HEK293 (cell line): ENCODE data around the gene FMNL3.

ENCODE experiments used
- CTCF ChIA-PET: fragments of 350-600 bp; formaldehyde crosslinking; extraction: SDS; loops from one replicate; lab custom pipeline; 2021; ENCODE audit warnings: antibody characterized with exemption; lab: Yijun Ruan, JAX
- POLR2A ChIA-PET: fragments of 300-600 bp; formaldehyde crosslinking; extraction: SDS; loops from one replicate; lab custom pipeline; 2020; ENCODE audit warnings: antibody characterized with exemption, inconsistent platforms; lab: Yijun Ruan, JAX
- H3K27ac ChIP-seq: fragments of 200-500 bp; sonication (Bioruptor generic); 2 replicates; pipeline ENCODE4 v1.5.1; 2014; ENCODE audit warnings: low read depth, low read length, control low read depth, inconsistent platforms; ENCODE audit errors: extremely low read depth
- H3K36me3 ChIP-seq, 2 experiments: fragments of 200-500 bp in 1 of 2; sonication (Bioruptor generic) in 1 of 2; 1 replicate in 1 of 2; 2 replicates in 1 of 2; pipeline ENCODE4 v1.5.1; 2014 to 2017; ENCODE audit warnings: inconsistent platforms in 2 of 2, low read length in 2 of 2; ENCODE audit not compliant: control insufficient read depth in 2 of 2, insufficient read depth in 1 of 2
- H3K4me1 ChIP-seq: fragments of 200-500 bp; sonication (Bioruptor generic); 2 replicates; pipeline ENCODE4 v1.5.1; 2014; ENCODE audit warnings: mild to moderate bottlenecking, low read length, inconsistent platforms; ENCODE audit not compliant: control insufficient read depth, insufficient read depth
- H3K4me3 ChIP-seq: 2 replicates; pipeline ENCODE4 v1.5.1; 2011; ENCODE audit warnings: low read depth, mild to moderate bottlenecking, control low read depth, low read length, moderate library complexity
- H3K9me3 ChIP-seq: fragments of 200-500 bp; sonication (Bioruptor generic); 2 replicates; pipeline ENCODE4 v1.5.1; 2014; ENCODE audit warnings: low read depth, low read length, inconsistent platforms; ENCODE audit not compliant: control insufficient read depth, insufficient read depth
- BCL11B ChIP-seq: fragments of 450-650 bp; formaldehyde crosslinking; IDR thresholded peaks from 2 replicates; pipeline ENCODE4 v1.5.1; 2016; ENCODE audit warnings: low read depth, missing biosample characterization, missing genetic modification characterization
- REPIN1 ChIP-seq: fragments of 450-650 bp; formaldehyde crosslinking; IDR thresholded peaks from 2 replicates; pipeline ENCODE4 v1.5.1; 2017; ENCODE audit warnings: missing biosample characterization, missing genetic modification characterization, low read depth
- ZBTB17 ChIP-seq: fragments of 450-650 bp; formaldehyde crosslinking; IDR thresholded peaks from 2 replicates; pipeline ENCODE4 v1.5.1; 2016; ENCODE audit warnings: missing biosample characterization, missing genetic modification characterization
- ZBTB44 ChIP-seq: fragments of 450-650 bp; IDR thresholded peaks from 2 replicates; pipeline ENCODE4 v1.5.1; 2018; ENCODE audit warnings: missing biosample characterization, mild to moderate bottlenecking, missing genetic modification characterization
- ZNF148 ChIP-seq: fragments of 450-650 bp; formaldehyde crosslinking; IDR thresholded peaks from 2 replicates; pipeline ENCODE4 v1.5.0; 2017; ENCODE audit warnings: missing biosample characterization, missing genetic modification characterization, borderline replicate concordance
- ZNF16 ChIP-seq: fragments of 450-650 bp; formaldehyde crosslinking; IDR thresholded peaks from 2 replicates; pipeline ENCODE4 v1.5.1; 2016; ENCODE audit warnings: low read depth, missing biosample characterization, missing genetic modification characterization
- ZNF266 ChIP-seq: fragments of 450-650 bp; formaldehyde crosslinking; IDR thresholded peaks from 2 replicates; pipeline ENCODE4 v1.5.1; 2016; ENCODE audit warnings: missing biosample characterization, missing genetic modification characterization, low read depth
- ZNF280C ChIP-seq: fragments of 450-650 bp; formaldehyde crosslinking; IDR thresholded peaks from 2 replicates; pipeline ENCODE4 v1.5.1; 2016; ENCODE audit warnings: missing biosample characterization, missing genetic modification characterization
- ZNF335 ChIP-seq: fragments of 450-650 bp; formaldehyde crosslinking; conservative IDR thresholded peaks from 2 replicates; pipeline ENCODE4 v1.5.1; 2016; ENCODE audit warnings: missing biosample characterization, missing genetic modification characterization
- ZNF354C ChIP-seq: fragments of 450-650 bp; formaldehyde crosslinking; IDR thresholded peaks from 2 replicates; pipeline ENCODE4 v1.5.1; 2016; ENCODE audit warnings: missing biosample characterization, missing genetic modification characterization, low read depth, borderline replicate concordance
- ZNF426 ChIP-seq: fragments of 450-650 bp; formaldehyde crosslinking; IDR thresholded peaks from 2 replicates; pipeline ENCODE4 v1.5.1; 2017; ENCODE audit warnings: missing biosample characterization, missing genetic modification characterization, mild to moderate bottlenecking, inconsistent platforms, moderate library complexity
- ZNF510 ChIP-seq: fragments of 450-650 bp; formaldehyde crosslinking; IDR thresholded peaks from 2 replicates; pipeline ENCODE4 v1.5.1; 2018; ENCODE audit warnings: mild to moderate bottlenecking, missing genetic modification characterization, missing biosample characterization; ENCODE audit not compliant: insufficient replicate concordance
- ZNF548 ChIP-seq: fragments of 450-650 bp; formaldehyde crosslinking; IDR thresholded peaks from 2 replicates; pipeline ENCODE4 v1.5.1; 2016; ENCODE audit warnings: missing biosample characterization, missing genetic modification characterization
- ZNF585B ChIP-seq: fragments of 450-650 bp; formaldehyde crosslinking; IDR thresholded peaks from 2 replicates; pipeline ENCODE4 v1.5.1; 2016; ENCODE audit warnings: missing biosample characterization, missing genetic modification characterization
- ZNF600 ChIP-seq: fragments of 450-650 bp; formaldehyde crosslinking; IDR thresholded peaks from 2 replicates; pipeline ENCODE4 v1.5.1; 2016; ENCODE audit warnings: missing biosample characterization, missing genetic modification characterization
- ZNF626 ChIP-seq: fragments of 450-650 bp; sonication (Bioruptor Pico); formaldehyde crosslinking; IDR thresholded peaks from 2 replicates; pipeline ENCODE4 v1.5.1; 2018; ENCODE audit warnings: missing biosample characterization, missing genetic modification characterization, inconsistent platforms
- ZNF629 ChIP-seq: fragments of 450-650 bp; formaldehyde crosslinking; IDR thresholded peaks from 2 replicates; pipeline ENCODE4 v1.5.1; 2017; ENCODE audit warnings: missing biosample characterization, missing genetic modification characterization
- ZNF664 ChIP-seq: fragments of 450-650 bp; formaldehyde crosslinking; IDR thresholded peaks from 2 replicates; pipeline ENCODE4 v1.5.1; 2016; ENCODE audit warnings: missing biosample characterization, missing genetic modification characterization
- ZNF747 ChIP-seq: fragments of 450-650 bp; formaldehyde crosslinking; IDR thresholded peaks from 2 replicates; pipeline ENCODE4 v1.5.1; 2016; ENCODE audit warnings: missing biosample characterization, missing genetic modification characterization
- ZNF792 ChIP-seq: fragments of 450-650 bp; formaldehyde crosslinking; IDR thresholded peaks from 2 replicates; pipeline ENCODE4 v1.5.1; 2016; ENCODE audit warnings: missing biosample characterization, missing genetic modification characterization
- ZSCAN5A ChIP-seq: fragments of 450-650 bp; formaldehyde crosslinking; IDR thresholded peaks from 2 replicates; pipeline ENCODE4 v1.5.1; 2016; ENCODE audit warnings: missing biosample characterization, missing genetic modification characterization

FMNL3 gene

GRCh38 chr12:49636574-49636973 is 70.6 kb downstream of the FMNL3 start (continued):
- no peak for TF ChIP-seq ZNF335
- no peak for TF ChIP-seq ZNF548 (tag by site-specific recombination)
- no peak for TF ChIP-seq ZNF354C (tag by site-specific recombination)
- TF ChIP-seq ZBTB44 (tag by site-specific recombination) = no peak
- no peak for TF ChIP-seq ZNF510 (tag by site-specific recombination)
- TF ChIP-seq ZNF16 (tag by site-specific recombination) = no peak
- TF ChIP-seq ZSCAN5A (tag by site-specific recombination) = no peak

- no peak overlapping the region for H3K27ac ChIP-seq
- H3K36me3 ChIP-seq = peaks cover 4 to 25% of the 10 kb centered on the region in 2 experiments; a peak in 1 of 3 replicates
- H3K4me1 ChIP-seq = no peaks in the 10 kb centered on the region; the same call in 1 of the 2 replicates
- ChIA-PET CTCF (interaction anchor here (0.5 to 5.1 kb wide), 18 partner anchors 8 to 277 kb away, joined by 3 to 48 read pairs (median 5); partner anchors contain the start of genes FMNL3 and PRPF40B), POLR2A (interaction anchor here (1.4 kb wide), 1 partner anchor 12 kb away, joined by 4 read pairs; the partner anchor contains the start of gene PRPF40B)
- TF ChIP-seq ZNF600 (tag by site-specific recombination) = no peak
- H3K9me3 ChIP-seq = no peaks in the 10 kb centered on the region
- no peak overlapping the region for H3K4me3 ChIP-seq
These were observed 71.5 kb downstream of the FMNL3 start for GRCh38 chr12:49635656-49636055.

GRCh38 chr12:49635036-49635435 is 72.2 kb downstream of the FMNL3 start:
- ChIA-PET CTCF (interaction anchor here (1.0 to 5.1 kb wide), 4 partner anchors 9 to 82 kb away, joined by 3 to 48 read pairs (median 12); partner anchors contain the start of gene PRPF40B), POLR2A (no interaction called here)
- H3K36me3 ChIP-seq = peaks cover 4 to 25% of the 10 kb centered on the region in 2 experiments; a peak in 1 of 3 replicates
- no peaks in the 10 kb centered on the region for H3K9me3 ChIP-seq
- H3K4me3 ChIP-seq = no peak overlapping the region
- no peak overlapping the region for H3K27ac ChIP-seq
- no peak for TF ChIP-seq BCL11B (tag by site-specific recombination)
- no peak for TF ChIP-seq ZNF426
- TF ChIP-seq ZNF792 (tag by site-specific recombination) = no peak
- no peak for TF ChIP-seq ZNF747 (tag by site-specific recombination)
- no peak for TF ChIP-seq ZBTB17
- no peak for TF ChIP-seq ZNF548 (tag by site-specific recombination)
- TF ChIP-seq ZNF585B (tag by site-specific recombination) = no peak
- TF ChIP-seq ZNF148 = no peak
- no peak for TF ChIP-seq ZNF626 (tag by site-specific recombination)
- no peak for TF ChIP-seq ZNF280C
- TF ChIP-seq ZNF629 (tag by site-specific recombination) = no peak
- no peak for TF ChIP-seq ZNF266 (tag by site-specific recombination)
- no peak for TF ChIP-seq REPIN1
- TF ChIP-seq ZNF664 (tag by site-specific recombination) = no peak
- H3K4me1 ChIP-seq = no peaks in the 10 kb centered on the region; the same call in 1 of the 2 replicates
